Activated T-cell treated with anti-CD3 and anti-CD28 coated beads for 1 hour (primary cell): ENCODE data around the gene APPBP2.
"Not testable (repeated sequence)": the region's sequence is repeated elsewhere in the genome, so short reads cannot be mapped to it uniquely, and the experiment has no call there.

Source experiments
- DNase-seq: peaks from one replicate; pipeline ENCODE4 v3.0.0-alpha.2; 2020; ENCODE audit warnings: low read depth

The APPBP2 gene

GRCh38 chr17:60493847-60494321 is 32.2 kb downstream of the APPBP2 start:
- no peak for DNase-seq

DNA sequence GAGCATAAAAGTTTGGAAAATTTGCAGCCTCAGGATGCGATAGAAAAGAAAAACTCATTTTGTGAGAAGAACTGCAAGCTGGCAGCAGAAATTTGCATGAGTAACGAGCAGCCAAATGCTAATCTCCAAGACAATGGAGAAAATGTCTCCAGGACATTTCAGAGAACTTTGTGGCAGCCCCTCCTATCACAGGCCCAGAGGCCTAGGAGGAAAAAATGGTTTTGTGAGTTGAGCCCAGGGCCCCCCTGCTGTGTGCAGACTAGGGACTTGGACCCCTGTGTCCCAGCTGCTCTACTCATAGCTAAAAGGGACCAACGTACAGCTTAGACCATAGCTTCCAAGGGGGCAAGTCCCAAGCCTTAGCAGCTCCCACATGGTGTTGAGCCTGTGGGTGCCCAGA is 34.3 kb downstream of the APPBP2 start:
- DNase-seq, result no peak

GRCh38 chr17:60490594-60490993 is 35.4 kb downstream of the APPBP2 start:
- DNase-seq, result not testable (repeated sequence)

- DNase-seq, result no peak
These were observed 44.4 kb downstream of the APPBP2 start for GRCh38 chr17:60481604-60482003.

DNA sequence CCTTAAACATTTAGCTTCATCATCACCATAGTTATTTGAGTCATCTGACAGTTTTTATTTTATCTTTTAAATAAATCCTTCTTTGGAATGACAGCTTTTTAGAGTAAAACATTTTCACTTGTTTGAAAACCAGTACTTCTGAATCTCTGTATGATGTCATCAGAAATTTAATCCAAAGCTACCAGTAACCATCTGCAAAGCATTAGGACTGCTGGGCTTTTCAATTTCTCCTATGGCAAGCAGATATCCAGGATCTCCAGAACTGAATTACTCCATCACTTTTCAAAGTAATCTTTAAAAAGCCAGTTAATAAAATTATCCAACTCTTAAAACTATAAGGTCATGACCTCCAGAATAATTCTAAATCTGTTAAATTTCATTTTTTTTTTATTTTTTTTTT is 52.3 kb downstream of the APPBP2 start:
- DNase-seq, result no peak

DNA sequence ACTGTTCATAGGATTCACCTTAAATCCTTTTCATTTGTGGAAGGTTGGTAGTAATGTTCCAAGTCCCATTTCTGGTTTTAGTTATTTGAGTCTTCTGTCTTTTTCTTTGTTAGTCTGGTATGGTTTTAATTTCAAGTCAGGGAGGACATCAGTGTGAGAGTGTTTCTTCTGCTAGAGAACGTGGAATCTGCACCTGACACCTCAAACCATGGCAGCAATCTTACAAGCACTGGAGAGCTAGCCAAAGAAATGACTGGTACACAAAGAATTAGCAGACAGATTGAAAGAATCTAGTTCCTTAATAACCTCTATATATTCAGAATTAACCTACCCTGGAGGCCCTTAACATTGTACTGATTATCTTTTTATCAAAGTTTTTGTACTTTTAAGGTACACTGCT is 53.6 kb downstream of the APPBP2 start:
- no peak for DNase-seq

- DNase-seq, result no peak
These were observed 54.6 kb downstream of the APPBP2 start for GRCh38 chr17:60471451-60471850.

DNA sequence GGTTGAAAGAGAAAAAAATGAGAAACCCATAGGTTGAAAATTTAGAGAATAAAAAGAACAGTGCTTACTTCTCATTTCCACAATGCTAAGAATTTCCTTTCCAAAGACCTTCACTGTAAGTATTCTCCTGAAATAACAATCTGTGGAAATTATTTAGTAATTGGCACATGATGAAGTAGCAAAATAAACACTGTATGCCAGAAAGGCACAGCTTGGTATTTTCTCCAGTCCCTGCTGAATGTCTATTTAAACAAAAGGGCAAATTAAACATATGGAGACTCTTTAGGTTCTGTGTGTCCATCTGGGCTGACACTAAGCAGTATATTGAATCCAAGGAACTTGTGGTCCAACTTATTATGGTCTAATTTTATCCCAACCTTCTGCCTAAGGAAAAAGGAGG is 57.7 kb downstream of the APPBP2 start:
- DNase-seq, result no peak

DNA sequence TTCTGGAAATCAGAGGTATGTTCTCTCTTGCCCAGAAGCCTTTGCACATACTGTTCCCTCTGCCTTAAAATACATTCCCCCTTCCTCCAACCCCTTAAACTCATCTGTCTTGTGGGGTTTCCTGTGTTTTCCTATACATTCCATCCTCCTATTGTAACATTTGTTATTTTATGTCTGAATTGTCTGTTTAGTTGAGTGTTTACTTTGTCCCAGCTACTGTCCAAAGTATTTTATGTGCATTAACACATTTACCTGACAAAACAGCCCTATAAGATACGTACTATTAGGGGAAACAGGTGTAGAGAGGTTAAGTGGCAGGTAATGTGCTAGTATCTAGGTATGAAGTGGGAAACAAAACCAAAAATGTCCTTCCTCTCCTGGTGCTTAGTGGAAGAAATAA is 61.7 kb downstream of the APPBP2 start:
- no peak for DNase-seq

DNA sequence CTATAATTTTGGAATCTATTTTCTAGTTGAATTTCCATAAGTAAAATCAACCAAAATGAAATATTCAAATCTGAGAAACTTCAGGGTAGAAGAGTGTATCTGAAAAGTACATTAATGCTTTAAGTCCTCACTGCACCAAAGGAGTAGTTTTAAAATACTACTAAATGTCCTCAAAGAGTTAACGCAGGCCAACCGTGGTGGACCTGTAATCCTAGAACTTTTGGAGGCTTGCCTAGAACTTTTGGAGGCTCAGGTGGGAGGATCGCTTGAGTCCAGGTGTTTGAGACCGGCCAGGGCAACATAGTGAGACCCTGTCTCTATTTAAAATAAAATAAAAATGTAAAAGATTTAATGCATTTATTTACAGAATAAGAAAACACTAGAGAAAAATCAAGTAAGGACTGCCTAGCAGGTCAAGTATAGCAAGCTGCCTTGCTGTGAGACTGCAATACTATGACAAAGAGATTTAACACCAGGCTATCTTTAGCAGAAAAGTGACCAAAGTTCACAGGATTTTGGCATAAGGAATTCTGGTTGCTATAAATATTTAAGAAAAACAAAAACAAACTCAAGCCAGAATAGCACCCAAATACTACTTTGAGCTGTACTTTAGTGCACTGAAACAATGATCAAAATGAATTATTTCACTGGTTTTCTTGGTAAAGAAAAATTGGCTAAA is 62.7 kb downstream of the APPBP2 start:
- no peak for DNase-seq

DNA sequence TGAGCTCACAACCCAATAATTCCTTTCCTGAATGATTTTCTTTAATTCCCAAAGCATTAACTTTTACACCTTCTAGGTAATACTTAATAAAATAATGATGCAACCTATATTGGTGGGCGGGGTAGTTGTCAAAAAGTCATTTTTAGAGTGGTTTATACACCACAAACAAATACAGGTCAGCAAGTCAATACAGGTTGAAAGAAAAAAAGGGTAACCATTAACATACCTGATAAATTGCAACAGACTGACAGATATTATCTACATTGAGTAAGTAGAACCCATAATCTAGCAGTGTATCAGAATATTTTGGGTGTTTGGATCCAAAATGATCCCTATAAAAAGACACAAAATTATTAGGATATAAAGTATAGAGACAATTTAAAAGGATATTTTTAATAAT is 64.5 kb downstream of the APPBP2 start:
- no peak for DNase-seq

DNA sequence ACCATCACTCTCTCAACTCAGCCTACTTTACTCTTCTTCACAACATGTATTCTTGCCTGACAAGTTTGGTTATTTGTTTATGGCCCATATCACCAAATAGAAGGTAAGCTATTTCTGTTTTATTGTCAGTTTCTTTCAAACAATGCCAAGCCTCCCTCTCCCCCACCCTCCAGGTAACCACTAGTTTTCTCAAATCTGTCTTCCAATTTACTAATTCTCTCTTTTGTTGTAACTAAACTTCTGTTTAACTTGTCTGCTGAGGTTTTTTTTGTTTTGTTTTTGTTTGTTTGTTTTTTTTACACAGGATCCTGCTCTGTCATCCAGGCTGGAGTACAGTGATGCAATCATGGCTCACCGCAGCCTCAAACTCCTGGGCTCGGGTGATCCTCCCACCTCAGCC is 68.9 kb downstream of the APPBP2 start:
- no peak for DNase-seq

GRCh38 chr17:60455378-60455777 is 70.7 kb downstream of the APPBP2 start:
- no peak for DNase-seq

DNA sequence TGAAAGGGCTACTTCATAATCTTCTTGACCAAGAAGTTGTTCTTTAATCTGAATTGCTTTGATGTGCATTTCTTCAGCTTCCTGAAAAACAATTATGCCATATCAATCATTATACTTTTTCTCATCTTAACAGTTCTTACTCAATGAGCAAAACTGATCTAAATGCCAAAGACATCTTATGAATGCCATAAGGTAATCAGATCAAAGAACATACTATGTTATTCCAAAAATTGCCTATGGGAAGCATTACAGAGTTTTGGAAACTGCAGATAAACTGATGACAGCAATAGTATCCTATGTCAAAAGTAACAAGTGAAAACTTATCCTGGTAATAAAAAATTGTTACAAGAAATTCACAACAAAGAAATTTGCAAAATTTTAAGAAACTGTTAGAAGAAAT is 74.1 kb downstream of the APPBP2 start:
- no peak for DNase-seq

DNA sequence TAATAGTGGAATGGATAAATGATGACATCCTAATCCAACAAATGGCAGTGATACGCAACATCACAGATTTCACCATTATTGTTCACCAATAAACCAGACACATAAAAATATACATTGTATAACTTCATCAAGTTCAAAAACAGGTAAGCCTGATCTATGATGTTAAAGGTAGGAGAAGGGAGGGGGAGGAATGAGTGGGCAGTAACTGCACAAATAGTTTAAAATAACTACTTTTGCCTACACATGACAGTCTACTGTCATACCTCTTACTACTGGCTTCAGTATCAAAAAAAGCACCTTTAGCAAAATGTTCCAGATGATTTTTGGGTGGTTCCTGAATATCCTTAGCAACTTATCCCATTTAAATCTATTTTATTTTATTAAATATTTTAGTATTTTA is 75.0 kb downstream of the APPBP2 start:
- no peak for DNase-seq

GRCh38 chr17:60447375-60447774 is 78.7 kb downstream of the APPBP2 start:
- DNase-seq, result no peak

DNA sequence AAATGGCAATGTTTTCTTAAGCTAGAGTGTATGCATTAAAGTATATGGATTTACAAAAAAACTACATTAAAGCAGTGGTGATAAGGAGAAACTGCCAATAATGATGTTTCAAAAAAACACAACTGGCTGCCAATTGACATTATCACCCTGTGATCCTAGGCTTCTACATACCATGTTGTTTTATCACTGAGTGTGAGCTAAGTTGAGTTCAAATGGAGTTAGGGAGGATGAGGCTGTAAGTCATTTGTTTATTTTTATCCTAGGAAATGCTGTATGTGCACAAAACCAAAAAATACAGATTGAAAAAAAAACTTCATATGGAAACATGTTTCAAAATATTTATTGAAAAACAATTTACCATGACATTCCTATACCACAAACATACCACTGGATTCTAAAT is 80.9 kb downstream of the APPBP2 start:
- DNase-seq, result no peak

DNA sequence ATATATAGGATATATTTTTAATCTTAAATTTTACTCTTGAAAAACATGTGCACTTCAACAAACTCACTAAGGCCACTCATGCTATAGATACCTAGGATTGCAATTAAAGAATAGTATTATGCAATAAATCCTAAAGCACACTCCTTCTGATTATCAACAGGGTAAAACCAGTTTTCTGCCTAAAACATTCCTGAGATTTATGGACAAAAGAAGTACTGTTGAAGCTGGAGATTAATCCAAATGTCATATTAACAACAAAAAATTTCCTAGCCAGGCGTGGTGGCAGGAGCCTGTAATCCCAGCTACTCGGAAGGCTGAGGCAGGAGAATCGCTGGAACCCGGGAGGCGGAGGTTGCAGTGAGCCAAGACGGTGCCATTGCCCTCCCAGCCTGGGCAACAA is 82.3 kb downstream of the APPBP2 start:
- DNase-seq, result no peak

- DNase-seq, result no peak
These were observed 83.5 kb downstream of the APPBP2 start for GRCh38 chr17:60442271-60443173.

GRCh38 chr17:60439501-60439900 is 86.5 kb downstream of the APPBP2 start:
- no peak for DNase-seq

DNA sequence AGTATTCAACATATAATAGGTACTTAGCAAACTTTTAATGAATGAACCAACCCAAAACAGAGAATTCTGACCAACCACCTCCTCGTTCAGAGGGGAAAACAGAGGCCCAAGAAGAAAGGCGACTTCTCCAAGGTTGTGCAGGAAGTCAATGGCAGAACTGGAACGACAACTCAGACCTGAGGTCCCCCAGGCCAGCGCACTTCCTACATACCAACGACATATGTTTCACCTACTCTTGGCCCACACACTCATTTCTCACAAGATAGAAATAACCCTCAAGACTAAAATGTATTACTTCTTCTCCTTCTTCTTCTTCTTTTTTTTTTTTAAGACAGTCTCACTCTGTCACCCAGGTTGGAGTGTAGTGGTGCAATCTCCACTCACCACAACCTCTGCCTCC is 89.4 kb downstream of the APPBP2 start:
- no peak for DNase-seq

GRCh38 chr17:60435244-60436167 is 90.5 kb downstream of the APPBP2 start:
- DNase-seq, result peak; percentile 26
